H1 (cell line): ENCODE data around the gene CELSR1. TPM values are rescaled to one million over a fixed set of nuclear protein-coding genes. Genes with fewer than 3 reads are reported as not detected.

Source experiments
- CHD7 ChIP-seq: fragments of 300-600 bp; sonication (generic); IDR thresholded peaks from 2 replicates; pipeline ENCODE4 v1.7.1; 2012; ENCODE audit warnings: low read length, moderate library complexity, mild to moderate bottlenecking, inconsistent platforms; ENCODE audit not compliant: insufficient replicate concordance
- CTBP2 ChIP-seq: IDR thresholded peaks from 2 replicates; pipeline ENCODE4 v1.7.0; 2011; ENCODE audit warnings: borderline replicate concordance, mild to moderate bottlenecking, moderate library complexity, mixed read lengths, low read length; ENCODE audit not compliant: insufficient read depth, insufficient read length
- HDAC2 ChIP-seq, 2 experiments: fragments of 300-600 bp in 1 of 2; sonication (generic) in 1 of 2; IDR thresholded peaks; 2 replicates each; pipeline ENCODE4 v1.6.1; 2011 to 2012; ENCODE audit warnings: low read depth in 2 of 2, low read length in 2 of 2, mild to moderate bottlenecking in 2 of 2, moderate library complexity in 2 of 2, borderline replicate concordance in 1 of 2, inconsistent platforms in 1 of 2
- HDAC6 ChIP-seq: IDR thresholded peaks from one replicate; pipeline ENCODE4 v1.7.1; 2012; ENCODE audit warnings: low read depth, mild to moderate bottlenecking, inconsistent platforms, low read length, moderate library complexity
- JUND ChIP-seq: IDR thresholded peaks from 2 replicates; pipeline ENCODE4 v1.6.1; 2011; ENCODE audit warnings: mild to moderate bottlenecking, improper control_type of control experiment, low read length
- POLR2A ChIP-seq, 2 experiments: IDR thresholded peaks; 1 replicate in 1 of 2; 2 replicates in 1 of 2; pipeline ENCODE4 v1.6.1; 2011; ENCODE audit warnings: low read depth in 2 of 2, low read length in 2 of 2, mild to moderate bottlenecking in 2 of 2; ENCODE audit errors: control extremely low read depth in 1 of 2
- RNF2 ChIP-seq: fragments of 200-900, 300-1000 bp; sonication (generic); IDR thresholded peaks from 2 replicates; pipeline ENCODE4 v1.7.1; 2016; ENCODE audit warnings: borderline replicate concordance, low read depth, mild to moderate bottlenecking, antibody characterized with exemption, low read length; ENCODE audit not compliant: poor library complexity, severe bottlenecking; ENCODE audit errors: missing control alignments
- TAF7 ChIP-seq: optimal IDR thresholded peaks from 2 replicates; pipeline ENCODE3; 2011; ENCODE audit warnings: low read depth, mild to moderate bottlenecking, inconsistent platforms, low read length, moderate library complexity, borderline replicate concordance
- YY1 ChIP-seq: IDR thresholded peaks from 2 replicates; pipeline ENCODE4 v1.6.1; 2011; ENCODE audit warnings: low read depth, mild to moderate bottlenecking, low read length
- polyA plus RNA-seq, 7 experiments: library from polyadenylated mRNA; depleted of rRNA in 3 of 7; stranded (reverse) in 5 of 7; unstranded in 2 of 7; fragments of >200 nt in 5 of 7; fragments of 200-250 nt in 2 of 7; gene quantifications; 1 replicate in 5 of 7; 2 replicates in 1 of 7; 4 replicates in 1 of 7; pipeline versions ENCODE4 v1.2.1 to v1.2.3, GENCODE V29; 2011 to 2013; ENCODE audit warnings: missing spikeins in 2 of 7, mixed read lengths in 2 of 7
- total RNA-seq: library from RNA; stranded (reverse); fragmentation: NEBNext Ultra II Directional; extraction: Animal tissue kit (Norgen Biotek cat#: 25700); gene quantifications from 2 replicates; pipeline ENCODE4 v1.2.1, GENCODE V29; 2021
- TF ChIP-seq, protein P1 (sequence below): IDR thresholded peaks from 2 replicates; pipeline ENCODE4 v1.6.1; 2011; ENCODE audit warnings: low read depth, mild to moderate bottlenecking, low read length; ENCODE audit not compliant: insufficient read depth

The CELSR1 gene
- total and polyA plus RNA-seq, 2 of the 8 experiments (the other 6 are each of a cell fraction or from before 2014, with no cell fraction given), result 9.0 to 12.4 TPM

DNA sequence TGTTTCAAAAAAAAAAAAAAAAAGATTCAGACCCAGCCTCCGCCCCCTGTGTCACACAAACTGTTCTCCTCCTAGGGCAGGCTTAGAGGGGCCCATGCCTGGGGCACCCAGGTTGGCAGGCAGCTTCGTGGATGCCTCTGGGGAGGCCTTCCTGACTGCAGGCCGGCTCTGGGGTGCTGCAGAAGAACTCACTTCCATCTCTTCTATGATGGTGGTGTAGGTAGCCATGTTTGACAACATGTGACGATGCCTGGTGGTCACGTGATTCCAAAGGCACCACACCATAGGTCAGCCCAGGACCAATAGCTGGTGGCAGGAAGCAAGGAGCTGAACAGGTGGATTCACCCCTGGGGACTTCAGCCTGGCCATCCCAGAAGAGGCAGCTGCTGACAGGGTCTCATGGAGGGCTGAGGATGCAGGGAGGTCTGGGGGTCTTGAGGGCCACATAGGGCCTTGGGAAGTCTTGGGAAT lies 24.1 kb upstream of the CELSR1 start (continued):
- TF ChIP-seq CHD7 (no peak), POLR2A (IDR thresholded peaks at IDR 0.05; ENCODE audit: control extremely low read depth in 1 of 2, low read depth in 2 of 2, low read length in 2 of 2) (no peak), CTBP2 (no peak), HDAC2 (IDR thresholded peaks at IDR 0.05; ENCODE audit: borderline replicate concordance in 1 of 2, low read depth in 2 of 2, low read length in 2 of 2) (no peak), RNF2 (no peak), TAF7 (no peak), YY1 (peak; percentile 96), HDAC6 (no peak), JUND (no peak)
- TF ChIP-seq, protein P1, sequence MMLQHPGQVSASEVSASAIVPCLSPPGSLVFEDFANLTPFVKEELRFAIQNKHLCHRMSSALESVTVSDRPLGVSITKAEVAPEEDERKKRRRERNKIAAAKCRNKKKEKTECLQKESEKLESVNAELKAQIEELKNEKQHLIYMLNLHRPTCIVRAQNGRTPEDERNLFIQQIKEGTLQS, result peak; percentile 89
